HTR-8/SVneo (cell line): ENCODE data around the gene CWC15.
"Not testable (repeated sequence)": the region's sequence is repeated elsewhere in the genome, so short reads cannot be mapped to it uniquely, and the experiment has no call there.

Source experiments
- DNase-seq: peaks from one replicate; pipeline ENCODE4 v3.0.0; 2011; ENCODE audit warnings: low spot score, mixed read lengths; ENCODE audit not compliant: insufficient read length
- FAIRE-seq: peaks from 2 replicates; lab custom pipeline; 2011; peaks lifted over from hg19 to GRCh38; lab: Jason Lieb, UNC

CWC15 gene

DNA sequence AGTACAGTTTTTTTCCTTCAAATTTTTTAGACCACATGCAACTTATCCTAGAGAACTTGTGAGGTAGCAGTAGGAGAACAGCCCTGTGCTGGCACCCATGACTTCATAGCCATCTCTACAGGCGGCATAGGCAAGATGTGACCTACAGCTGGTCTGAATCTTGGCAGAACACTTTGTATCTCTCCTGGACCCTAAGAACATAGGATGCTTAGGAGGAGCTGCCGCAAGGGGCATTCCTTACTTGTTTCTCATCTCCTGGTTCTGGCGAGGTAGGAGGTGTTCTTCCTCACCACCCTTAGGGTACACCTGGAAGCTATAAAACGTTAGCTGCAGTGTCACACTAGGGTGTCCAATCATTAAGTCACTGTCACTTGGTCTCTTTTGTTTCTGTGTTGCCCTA lies 16.4 kb downstream of the CWC15 start:
- FAIRE-seq (no peak), DNase-seq (no peak)

DNA sequence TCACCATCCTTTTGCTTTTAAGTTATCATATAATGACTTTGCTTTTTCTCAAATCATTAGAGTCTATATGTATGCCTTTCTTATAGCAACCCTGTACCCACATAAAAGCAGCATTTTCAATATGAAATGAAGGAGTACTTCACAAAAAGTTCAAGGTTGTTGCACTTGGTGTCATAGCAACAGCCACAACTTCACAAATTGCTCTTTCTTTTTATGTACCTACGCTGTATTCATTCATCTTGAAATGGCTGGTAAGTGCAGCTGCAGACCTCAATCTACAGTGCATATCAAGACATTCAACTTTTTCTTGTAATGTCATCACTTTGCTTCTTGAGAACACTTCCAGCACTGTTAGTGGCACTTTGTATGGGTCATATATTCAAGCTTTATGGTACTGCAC lies 18.6 kb downstream of the CWC15 start:
- no peak for DNase-seq
- FAIRE-seq, result no peak

DNA sequence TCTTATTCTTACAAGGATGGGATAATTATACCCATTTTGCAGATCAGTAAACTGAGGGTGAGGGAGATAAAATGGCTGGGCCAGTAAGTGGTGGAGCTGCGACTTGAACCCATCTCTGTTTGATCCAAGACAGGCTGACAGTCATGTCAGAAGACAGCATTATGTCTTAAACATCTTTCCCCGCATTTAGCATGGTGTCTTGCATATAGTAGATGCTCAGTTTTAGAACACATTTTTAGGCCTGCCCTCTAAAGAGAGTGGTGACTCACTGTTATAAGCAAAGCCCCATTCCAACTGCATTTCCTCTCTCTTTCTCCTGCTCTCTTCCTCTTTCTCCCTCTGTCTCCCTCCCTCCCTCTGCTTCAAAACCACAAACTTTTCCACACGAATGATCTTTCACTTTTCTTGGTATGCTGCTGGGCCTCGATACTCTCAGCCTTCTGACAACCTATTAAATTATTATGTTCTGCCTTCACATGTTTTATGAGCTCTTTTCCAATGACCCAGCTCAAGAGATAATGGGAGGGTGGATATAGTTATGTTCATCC lies 25.2 kb downstream of the CWC15 start:
- FAIRE-seq, result no peak
- no peak for DNase-seq

- FAIRE-seq (no peak), DNase-seq (no peak)
Observed at GRCh38 chr11:94946812-94947211, 26.5 kb downstream of the CWC15 start.

GRCh38 chr11:94941131-94941530 lies 32.2 kb downstream of the CWC15 start:
- DNase-seq, result no peak
- FAIRE-seq, result no peak

DNA sequence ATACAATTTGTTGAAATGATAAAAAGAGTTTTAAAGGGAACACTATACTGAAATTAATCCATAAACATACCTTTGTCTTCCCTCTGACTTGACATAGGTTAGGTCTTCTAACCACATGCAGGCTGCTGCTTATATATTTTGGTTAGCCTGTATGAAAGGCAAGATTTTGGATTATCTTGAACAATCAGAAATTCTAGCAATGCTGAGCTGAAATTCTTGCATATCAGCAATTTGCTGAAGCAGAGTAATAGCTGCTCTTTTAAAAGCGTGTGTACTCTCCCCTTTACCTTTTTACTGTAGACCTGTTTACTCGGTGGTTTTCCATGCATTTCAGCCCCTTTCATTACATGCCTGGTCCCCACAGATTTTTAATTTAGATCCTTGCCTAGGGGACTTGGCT lies 34.0 kb downstream of the CWC15 start:
- DNase-seq, result no peak
- FAIRE-seq, result no peak

DNA sequence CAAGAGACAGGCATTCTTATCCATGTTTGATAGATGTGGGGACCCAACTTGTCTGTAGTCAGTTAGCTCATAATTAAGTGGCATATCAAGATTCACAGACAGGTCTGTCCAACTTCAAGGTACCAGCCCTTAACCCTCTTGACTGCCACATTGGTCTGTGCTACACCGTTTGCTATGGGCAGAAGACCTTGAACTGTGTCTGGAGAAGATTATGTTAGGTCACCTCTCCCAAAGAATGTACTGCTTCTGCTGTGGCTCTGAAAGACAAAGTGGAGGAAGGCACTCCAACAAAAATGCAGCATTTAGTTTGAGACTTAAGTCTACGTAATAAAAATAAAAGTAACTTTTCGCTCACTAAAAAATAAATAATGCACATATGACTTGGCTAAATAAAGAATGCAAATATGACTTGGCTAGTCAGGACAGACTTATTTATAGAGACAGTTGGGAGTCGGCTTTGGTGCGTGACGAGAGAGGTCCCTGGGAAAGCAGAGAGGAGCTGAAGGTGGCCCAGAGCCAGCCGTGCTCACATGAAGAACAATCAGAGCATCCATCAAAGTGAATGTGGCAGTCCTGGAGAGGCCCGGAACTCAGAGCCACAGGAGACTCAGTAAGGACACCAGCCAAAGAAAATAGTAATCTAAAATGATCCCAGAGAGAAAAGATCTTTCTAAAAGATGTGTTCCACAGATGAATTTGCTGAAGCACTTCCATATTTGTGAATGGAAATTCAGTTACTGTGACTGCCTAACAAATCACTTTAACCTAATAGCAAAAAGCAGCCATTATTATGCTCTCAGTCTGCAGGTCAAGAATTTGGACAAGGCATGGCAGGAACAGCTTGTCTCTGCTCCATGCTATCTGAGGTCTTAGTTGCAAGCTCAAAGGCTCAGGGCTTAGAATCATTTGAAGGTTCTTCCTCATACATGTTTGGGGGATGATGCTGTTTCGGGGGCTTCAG lies 35.0 kb downstream of the CWC15 start:
- FAIRE-seq (no peak), DNase-seq (no peak)

GRCh38 chr11:94934846-94935245 lies 38.5 kb downstream of the CWC15 start:
- no peak for DNase-seq
- FAIRE-seq, result no peak

- no peak for FAIRE-seq
- no peak for DNase-seq
Observed at GRCh38 chr11:94934362-94934761, 39.0 kb downstream of the CWC15 start.

DNA sequence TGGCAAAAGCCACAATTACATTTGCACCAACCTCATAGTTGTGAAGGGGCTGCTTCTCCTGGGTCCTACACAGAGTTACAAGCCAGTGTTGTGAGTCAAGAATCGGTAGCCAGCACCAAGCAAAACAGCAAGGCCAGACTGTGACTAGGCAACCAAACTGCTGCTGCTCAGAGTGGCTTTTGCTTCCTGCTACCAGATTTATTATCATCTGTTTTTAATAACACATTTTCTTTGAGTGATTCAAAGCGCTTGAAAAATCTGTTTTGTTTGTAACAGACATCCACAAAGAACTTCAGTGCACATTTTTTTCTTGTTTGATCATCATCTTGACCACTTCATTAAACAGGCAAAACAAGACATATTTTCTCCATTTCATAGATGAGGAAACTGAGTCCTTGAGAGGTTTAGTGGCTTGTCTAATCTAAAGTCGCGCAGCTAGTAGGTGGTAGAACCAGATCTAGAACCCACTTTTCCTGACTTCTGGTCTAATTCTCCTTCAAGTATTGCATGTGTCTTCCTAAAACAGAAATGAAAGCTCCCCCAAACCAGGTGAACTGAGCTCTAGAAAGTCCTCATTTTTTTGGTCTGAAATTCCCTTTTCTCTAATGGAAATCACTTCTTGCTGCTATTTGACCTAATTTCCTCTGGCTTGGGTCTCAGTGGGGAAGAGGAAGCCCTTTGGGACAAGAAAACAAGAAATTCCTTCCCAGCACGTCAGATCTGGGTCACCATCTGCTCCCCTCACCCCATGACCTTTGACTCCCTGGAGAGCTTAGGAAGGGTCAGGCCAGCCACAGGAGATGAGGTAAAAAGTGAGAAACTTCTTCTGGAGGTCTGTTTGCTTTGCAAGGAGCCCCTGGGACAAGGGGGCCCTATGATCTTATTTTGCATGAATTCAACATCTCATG lies 39.9 kb downstream of the CWC15 start:
- DNase-seq (peak; percentile 55), FAIRE-seq (peak; percentile 72)

- FAIRE-seq (no peak), DNase-seq (no peak)
Observed at GRCh38 chr11:94932503-94932902, 40.9 kb downstream of the CWC15 start.

DNA sequence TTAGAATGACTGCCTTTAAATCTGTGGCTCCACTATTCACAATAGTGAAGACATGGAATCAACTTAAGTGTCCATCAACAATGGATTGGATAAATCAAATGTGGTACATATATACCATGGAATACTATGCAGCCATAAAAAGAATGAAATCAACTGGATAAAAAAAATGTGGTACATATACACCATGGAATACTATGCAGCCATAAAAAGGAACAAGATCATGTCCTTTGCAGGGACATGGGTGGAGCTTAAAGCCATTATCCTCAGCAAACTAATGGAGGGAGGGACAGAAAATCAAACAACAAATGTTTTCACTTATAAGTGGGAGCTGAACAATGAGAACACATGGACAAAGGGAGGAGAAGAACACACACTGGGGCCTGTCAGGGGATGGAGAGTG lies 41.3 kb downstream of the CWC15 start:
- not testable (repeated sequence) for FAIRE-seq, DNase-seq

GRCh38 chr11:94928117-94928990 lies 45.0 kb downstream of the CWC15 start:
- DNase-seq (no peak), FAIRE-seq (no peak)

GRCh38 chr11:94926698-94927237 lies 46.6 kb downstream of the CWC15 start:
- FAIRE-seq (no peak), DNase-seq (peak; percentile 86)

DNA sequence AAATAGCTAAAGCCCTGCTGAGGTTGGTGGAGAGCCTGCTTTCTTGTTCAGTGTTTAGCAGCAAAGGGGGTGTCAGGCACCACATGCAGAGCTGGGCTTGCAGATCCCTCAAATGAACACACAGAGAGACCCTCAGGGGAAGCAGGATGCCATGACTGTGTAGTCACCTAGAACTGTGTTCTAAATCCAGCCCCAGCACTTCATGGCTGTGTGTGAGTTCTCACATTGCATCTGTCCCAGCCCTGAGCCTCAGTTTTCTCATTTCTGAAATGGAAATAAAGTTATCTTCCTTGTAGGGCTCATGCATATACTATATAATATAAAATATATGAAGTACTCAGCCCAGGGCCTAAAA lies 47.1 kb downstream of the CWC15 start:
- DNase-seq, result no peak
- FAIRE-seq, result no peak

GRCh38 chr11:94925422-94926270 lies 47.7 kb downstream of the CWC15 start:
- DNase-seq (no peak), FAIRE-seq (no peak)

- no peak for DNase-seq
- no peak for FAIRE-seq
Observed at GRCh38 chr11:94924612-94925011, 48.7 kb downstream of the CWC15 start.

GRCh38 chr11:94924171-94924572 lies 49.2 kb downstream of the CWC15 start:
- DNase-seq (no peak), FAIRE-seq (no peak)

DNA sequence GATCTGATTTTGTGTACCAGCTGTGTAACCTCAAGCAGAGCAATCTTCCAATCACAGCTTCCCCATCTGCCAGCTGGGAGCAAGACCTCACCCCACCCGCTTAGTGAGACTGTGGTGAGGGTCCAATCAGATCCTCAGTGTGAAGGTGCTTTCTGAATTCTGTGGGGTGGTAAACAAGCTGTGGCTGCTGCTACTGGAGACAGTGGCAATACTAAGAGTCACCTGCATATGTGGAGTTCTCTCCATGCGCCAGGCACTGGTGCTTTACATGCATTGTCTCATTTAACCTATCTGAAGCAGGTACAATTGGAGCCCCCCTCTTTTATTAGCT lies 50.4 kb downstream of the CWC15 start:
- FAIRE-seq, result no peak
- DNase-seq, result no peak
